ENCODE measurements around the gene OSBPL8. TPM values are rescaled to one million over a fixed set of nuclear protein-coding genes. Genes with fewer than 3 reads are reported as not detected.
A peak's percentile ranks its signal among the peaks of the same experiment; 100 is the strongest.

Gene OSBPL8
- total RNA-seq, 1 donor from 2014 or later: 119 TPM

- Mint-ChIP-seq H3K27me3 (ENCODE audit: low read depth, unreplicated experiment) (no peaks in the 10 kb centered on the region), H3K9me3 (ENCODE audit: unreplicated experiment) (no peaks in the 10 kb centered on the region), H3K4me3 (ENCODE audit: unreplicated experiment) (no peak overlapping the region), H3K27ac (ENCODE audit: unreplicated experiment) (no peak overlapping the region), H3K4me1 (ENCODE audit: low read depth, unreplicated experiment) (peaks cover 27% of the 10 kb centered on the region), H3K36me3 (ENCODE audit: low read depth, unreplicated experiment) (no peaks in the 10 kb centered on the region)
- Histone ChIP-seq H3K4me1 (ENCODE audit: insufficient read depth, low read length) (peaks cover 11% of the 10 kb centered on the region), H3K9me3 (ENCODE audit: insufficient read depth, low read depth, low read length) (no peaks in the 10 kb centered on the region), H3K79me2 (ENCODE audit: insufficient read depth, low read length) (peaks cover 97% of the 10 kb centered on the region), H3K36me3 (ENCODE audit: insufficient read depth, low read length) (no peaks in the 10 kb centered on the region), H3K27ac (ENCODE audit: low read depth, low read length) (no peak overlapping the region), H4K20me1 (ENCODE audit: insufficient read depth, low read length) (peaks cover 52% of the 10 kb centered on the region), H2AFZ (ENCODE audit: low read depth, low read length) (no peak overlapping the region), H3K9ac (ENCODE audit: low read length) (no peak overlapping the region), H3K4me3 (ENCODE audit: insufficient read depth, low read depth, low read length) (no peak overlapping the region), H3K4me2 (ENCODE audit: low read length) (peak overlapping the region; percentile 8), H3K27me3 (ENCODE audit: insufficient read depth, low read length) (no peaks in the 10 kb centered on the region)
- TF ChIP-seq CTCF (IDR thresholded peaks at IDR 0.05; ENCODE audit: insufficient read depth, low read depth, low read length) (no peak), EZH2 (IDR thresholded peaks at IDR 0.05; ENCODE audit: insufficient read depth, low read length) (no peak)
- DNase-seq (ENCODE audit: low read depth): no peak
- FAIRE-seq: no peak
Measured at GRCh38 chr12:76554405-76555230, 5.0 kb downstream of the OSBPL8 start.

- no peak overlapping the region for H3K4me3 Mint-ChIP-seq (ENCODE audit: unreplicated experiment)
- no peak overlapping the region for H3K9ac ChIP-seq (ENCODE audit: low read length)
- H3K4me1 ChIP-seq (ENCODE audit: insufficient read depth, low read length): peaks cover 30% of the 10 kb centered on the region
- H3K36me3 Mint-ChIP-seq (ENCODE audit: low read depth, unreplicated experiment): no peaks in the 10 kb centered on the region
- TF ChIP-seq CTCF (IDR thresholded peaks at IDR 0.05; ENCODE audit: insufficient read depth, low read depth, low read length): no peak
- no peak for TF ChIP-seq EZH2 (IDR thresholded peaks at IDR 0.05; ENCODE audit: insufficient read depth, low read length)
- H3K4me2 ChIP-seq (ENCODE audit: low read length): no peak overlapping the region
- H3K9me3 Mint-ChIP-seq (ENCODE audit: unreplicated experiment): no peaks in the 10 kb centered on the region
- H3K4me3 ChIP-seq (ENCODE audit: insufficient read depth, low read depth, low read length): no peak overlapping the region
- H3K27ac Mint-ChIP-seq (ENCODE audit: unreplicated experiment): no peak overlapping the region
- H3K27ac ChIP-seq (ENCODE audit: low read depth, low read length): no peak overlapping the region
- H3K27me3 Mint-ChIP-seq (ENCODE audit: low read depth, unreplicated experiment): no peaks in the 10 kb centered on the region
- H3K79me2 ChIP-seq (ENCODE audit: insufficient read depth, low read length): peaks cover 98% of the 10 kb centered on the region
- no peaks in the 10 kb centered on the region for H3K36me3 ChIP-seq (ENCODE audit: insufficient read depth, low read length)
- no peak for FAIRE-seq
- no peaks in the 10 kb centered on the region for H3K9me3 ChIP-seq (ENCODE audit: insufficient read depth, low read depth, low read length)
- H3K27me3 ChIP-seq (ENCODE audit: insufficient read depth, low read length): no peaks in the 10 kb centered on the region
- no peak overlapping the region for H2AFZ ChIP-seq (ENCODE audit: low read depth, low read length)
- peaks cover 43% of the 10 kb centered on the region for H3K4me1 Mint-ChIP-seq (ENCODE audit: low read depth, unreplicated experiment)
- H4K20me1 ChIP-seq (ENCODE audit: insufficient read depth, low read length): peaks cover 61% of the 10 kb centered on the region
- peak; percentile 73 for DNase-seq (ENCODE audit: low read depth)
Measured at GRCh38 chr12:76552343-76552938, 7.1 kb downstream of the OSBPL8 start.

DNA sequence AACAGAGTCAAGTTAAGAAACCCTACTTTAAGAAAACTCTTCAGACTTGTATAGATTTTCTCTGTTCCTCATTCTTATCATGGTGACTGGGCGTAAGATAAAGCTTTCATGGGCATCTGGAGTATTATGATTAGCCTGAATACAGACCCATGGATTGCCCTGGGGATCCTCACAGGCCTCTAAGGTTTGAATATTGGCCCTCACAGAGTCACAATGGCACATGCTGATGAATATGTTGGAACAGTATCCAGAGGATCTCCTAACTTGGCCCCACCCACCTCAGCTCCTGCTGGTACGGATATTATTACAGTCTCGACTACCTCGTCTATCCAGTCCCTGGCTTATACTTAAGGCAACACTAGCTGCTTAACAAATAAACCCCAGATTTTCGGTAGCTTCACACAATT lies 8.1 kb downstream of the OSBPL8 start:
- FAIRE-seq: no peak
- Mint-ChIP-seq H3K4me1 (ENCODE audit: low read depth, unreplicated experiment) (peaks cover 49% of the 10 kb centered on the region), H3K27me3 (ENCODE audit: low read depth, unreplicated experiment) (no peaks in the 10 kb centered on the region), H3K36me3 (ENCODE audit: low read depth, unreplicated experiment) (no peaks in the 10 kb centered on the region), H3K4me3 (ENCODE audit: unreplicated experiment) (no peak overlapping the region), H3K9me3 (ENCODE audit: unreplicated experiment) (no peaks in the 10 kb centered on the region), H3K27ac (ENCODE audit: unreplicated experiment) (no peak overlapping the region)
- H3K36me3 ChIP-seq (ENCODE audit: insufficient read depth, low read length): no peaks in the 10 kb centered on the region
- no peak overlapping the region for H2AFZ ChIP-seq (ENCODE audit: low read depth, low read length)
- no peak overlapping the region for H3K4me3 ChIP-seq (ENCODE audit: insufficient read depth, low read depth, low read length)
- peaks cover 69% of the 10 kb centered on the region for H4K20me1 ChIP-seq (ENCODE audit: insufficient read depth, low read length)
- DNase-seq (ENCODE audit: low read depth): no peak
- H3K9ac ChIP-seq (ENCODE audit: low read length): no peak overlapping the region
- no peaks in the 10 kb centered on the region for H3K27me3 ChIP-seq (ENCODE audit: insufficient read depth, low read length)
- peaks cover 98% of the 10 kb centered on the region for H3K79me2 ChIP-seq (ENCODE audit: insufficient read depth, low read length)
- no peak overlapping the region for H3K4me2 ChIP-seq (ENCODE audit: low read length)
- H3K4me1 ChIP-seq (ENCODE audit: insufficient read depth, low read length): peaks cover 36% of the 10 kb centered on the region
- H3K9me3 ChIP-seq (ENCODE audit: insufficient read depth, low read depth, low read length): no peaks in the 10 kb centered on the region
- no peak overlapping the region for H3K27ac ChIP-seq (ENCODE audit: low read depth, low read length)
- TF ChIP-seq CTCF (IDR thresholded peaks at IDR 0.05; ENCODE audit: insufficient read depth, low read depth, low read length) (no peak), EZH2 (IDR thresholded peaks at IDR 0.05; ENCODE audit: insufficient read depth, low read length) (no peak)

All from astrocyte (in vitro differentiated cells and primary cell).